ENCODE data around the gene AGBL5.

AGBL5 gene

GRCh38 chr2:27077231-27077630 is 25.8 kb downstream of the AGBL5 start:
- DNase-seq (ENCODE audit: low spot score): no peak

GRCh38 chr2:27078267-27079194 is 27.1 kb downstream of the AGBL5 start, which contains the start of gene EMILIN1:
TSS of gene EMILIN1 (plus strand) at chr2:27078615. CDS start at chr2:27079066, 451 bp downstream.
- DNase-seq (ENCODE audit: low spot score): peak; percentile 90

GRCh38 chr2:27079233-27080139 is 28.0 kb downstream of the AGBL5 start:
- peak; percentile 40 for DNase-seq (ENCODE audit: low spot score)

GRCh38 chr2:27080140-27080469 is 28.6 kb downstream of the AGBL5 start:
- peak; percentile 33 for DNase-seq (ENCODE audit: low spot score)

- DNase-seq (ENCODE audit: low spot score): no peak
These were observed 29.1 kb downstream of the AGBL5 start for GRCh38 chr2:27080603-27080936.

- no peak for DNase-seq (ENCODE audit: low spot score)
These were observed 30.7 kb downstream of the AGBL5 start for GRCh38 chr2:27081984-27082772.

- no peak for DNase-seq (ENCODE audit: low spot score)
These were observed 31.4 kb downstream of the AGBL5 start for GRCh38 chr2:27082773-27083409.

- DNase-seq (ENCODE audit: low spot score): no peak
These were observed 32.2 kb downstream of the AGBL5 start for GRCh38 chr2:27083410-27084296.

- DNase-seq (ENCODE audit: low spot score): no peak
These were observed 33.0 kb downstream of the AGBL5 start for GRCh38 chr2:27084297-27085061.

- no peak for DNase-seq (ENCODE audit: low spot score)
These were observed 33.7 kb downstream of the AGBL5 start for GRCh38 chr2:27085062-27085672.

GRCh38 chr2:27085673-27086089 is 34.2 kb downstream of the AGBL5 start:
- DNase-seq (ENCODE audit: low spot score): peak; percentile 81

- peak; percentile 98 for DNase-seq (ENCODE audit: low spot score)
These were observed 34.7 kb downstream of the AGBL5 start for GRCh38 chr2:27086090-27086723.

- no peak for DNase-seq (ENCODE audit: low spot score)
These were observed 35.5 kb downstream of the AGBL5 start, which contains the start of gene KHK for GRCh38 chr2:27086724-27087593. TSS of gene KHK (plus strand) at chr2:27086772. CDS start at chr2:27087260, 488 bp downstream.

- DNase-seq (ENCODE audit: low spot score): no peak
These were observed 36.4 kb downstream of the AGBL5 start for GRCh38 chr2:27087823-27088410.

GRCh38 chr2:27088634-27089033 is 37.2 kb downstream of the AGBL5 start:
- no peak for DNase-seq (ENCODE audit: low spot score)

- no peak for DNase-seq (ENCODE audit: low spot score)
These were observed 37.9 kb downstream of the AGBL5 start for GRCh38 chr2:27089111-27089954.

Measured in AG08396 (cell line).